ENCODE data around the gene TRIOBP.
A peak's percentile ranks its signal among the peaks of the same experiment; 100 is the strongest.

DNA sequence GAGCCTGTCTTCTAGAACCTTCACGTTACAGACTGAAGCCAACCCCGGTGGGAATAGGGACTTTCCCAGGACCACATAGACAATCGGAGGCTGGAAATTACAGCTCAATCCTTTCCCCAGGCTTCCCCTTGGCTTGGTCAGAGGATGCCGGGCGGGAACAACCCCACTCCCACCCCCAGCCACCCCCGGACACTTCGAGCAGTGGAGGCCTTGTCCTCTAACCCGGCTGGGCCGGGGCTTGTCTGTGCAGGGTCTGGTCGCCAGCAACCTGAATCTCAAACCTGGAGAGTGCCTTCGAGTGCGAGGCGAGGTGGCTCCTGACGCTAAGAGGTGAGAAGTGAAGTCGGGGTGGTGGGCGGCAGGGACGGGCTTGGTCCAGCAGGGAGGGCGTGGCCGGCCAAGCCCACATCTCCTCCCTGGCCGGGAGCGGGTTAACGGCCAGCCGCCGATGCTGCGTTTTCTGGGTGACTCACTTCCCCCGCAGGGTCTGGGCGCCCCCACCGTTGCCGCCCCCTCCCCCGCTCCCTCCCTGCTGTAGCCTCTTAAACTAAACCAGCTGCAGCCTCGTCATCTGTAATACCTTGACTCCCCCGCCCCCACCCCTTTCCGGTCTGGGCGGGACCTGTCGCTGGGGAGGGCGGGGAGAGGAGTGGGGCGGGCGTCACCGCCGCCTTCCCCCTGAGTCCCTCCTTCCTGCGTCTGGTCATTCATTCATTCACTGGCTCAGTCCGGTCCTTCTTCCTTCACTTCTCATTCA lies 19.9 kb upstream of the TRIOBP start:
- TF ChIP-seq, protein P1, sequence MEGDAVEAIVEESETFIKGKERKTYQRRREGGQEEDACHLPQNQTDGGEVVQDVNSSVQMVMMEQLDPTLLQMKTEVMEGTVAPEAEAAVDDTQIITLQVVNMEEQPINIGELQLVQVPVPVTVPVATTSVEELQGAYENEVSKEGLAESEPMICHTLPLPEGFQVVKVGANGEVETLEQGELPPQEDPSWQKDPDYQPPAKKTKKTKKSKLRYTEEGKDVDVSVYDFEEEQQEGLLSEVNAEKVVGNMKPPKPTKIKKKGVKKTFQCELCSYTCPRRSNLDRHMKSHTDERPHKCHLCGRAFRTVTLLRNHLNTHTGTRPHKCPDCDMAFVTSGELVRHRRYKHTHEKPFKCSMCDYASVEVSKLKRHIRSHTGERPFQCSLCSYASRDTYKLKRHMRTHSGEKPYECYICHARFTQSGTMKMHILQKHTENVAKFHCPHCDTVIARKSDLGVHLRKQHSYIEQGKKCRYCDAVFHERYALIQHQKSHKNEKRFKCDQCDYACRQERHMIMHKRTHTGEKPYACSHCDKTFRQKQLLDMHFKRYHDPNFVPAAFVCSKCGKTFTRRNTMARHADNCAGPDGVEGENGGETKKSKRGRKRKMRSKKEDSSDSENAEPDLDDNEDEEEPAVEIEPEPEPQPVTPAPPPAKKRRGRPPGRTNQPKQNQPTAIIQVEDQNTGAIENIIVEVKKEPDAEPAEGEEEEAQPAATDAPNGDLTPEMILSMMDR (conservative IDR thresholded peaks at IDR 0.05; ENCODE audit: low read depth, low read length), result no peak
- TF ChIP-seq NFE2L2 (IDR thresholded peaks at IDR 0.05; ENCODE audit: low read depth, low read length) (no peak), RCOR1 (IDR thresholded peaks at IDR 0.05; ENCODE audit: insufficient replicate concordance, low read length) (no peak), MXI1 (IDR thresholded peaks at IDR 0.05; ENCODE audit: borderline replicate concordance, low read depth, low read length) (peak; percentile 56; the same call in 1 of the 2 replicates), RFX5 (IDR thresholded peaks at IDR 0.05; ENCODE audit: low read depth, low read length) (no peak)

All from IMR-90 (cell line).